H9 (cell line): Measurements from ENCODE around the gene MEFV. TPM values are rescaled to one million over a fixed set of nuclear protein-coding genes. Genes with fewer than 3 reads are reported as not detected.

Source experiments
- DNase-seq: peaks from one replicate; pipeline ENCODE4 v3.0.0-alpha.2; 2017
- H2AFZ ChIP-seq: one replicate; pipeline ENCODE4 v1.6.1; 2013; ENCODE audit warnings: mild to moderate bottlenecking, low read length, control low read depth, moderate library complexity
- H2AK5ac ChIP-seq: 2 replicates; pipeline ENCODE4 v1.6.1; 2013; ENCODE audit warnings: low read length, control low read depth, mixed read lengths; ENCODE audit not compliant: insufficient read length
- H2BK120ac ChIP-seq: one replicate; pipeline ENCODE4 v1.6.1; 2013; ENCODE audit warnings: low read depth, mild to moderate bottlenecking, low read length, control low read depth, inconsistent platforms; ENCODE audit not compliant: poor library complexity, severe bottlenecking
- H2BK12ac ChIP-seq: 2 replicates; pipeline ENCODE4 v1.6.1; 2013; ENCODE audit warnings: low read length, control low read depth, mixed read lengths, low read depth; ENCODE audit not compliant: insufficient read length
- H2BK15ac ChIP-seq: 2 replicates; pipeline ENCODE4 v1.6.1; 2013; ENCODE audit warnings: low read depth, low read length, control low read depth
- H2BK20ac ChIP-seq: one replicate; pipeline ENCODE4 v1.6.1; 2013; ENCODE audit warnings: low read depth, mild to moderate bottlenecking, low read length, control low read depth, inconsistent platforms; ENCODE audit not compliant: poor library complexity, severe bottlenecking
- H2BK5ac ChIP-seq: 2 replicates; pipeline ENCODE4 v1.6.1; 2013; ENCODE audit warnings: low read length, control low read depth, mixed read lengths; ENCODE audit not compliant: insufficient read length
- H3K14ac ChIP-seq: 2 replicates; pipeline ENCODE4 v1.6.1; 2013; ENCODE audit warnings: low read length, control low read depth; ENCODE audit not compliant: insufficient read depth
- H3K18ac ChIP-seq: 2 replicates; pipeline ENCODE4 v1.6.1; 2013; ENCODE audit warnings: low read depth, mild to moderate bottlenecking, mixed read lengths, low read length, control low read depth; ENCODE audit not compliant: insufficient read length
- H3K23ac ChIP-seq: 2 replicates; pipeline ENCODE4 v1.6.1; 2013; ENCODE audit warnings: low read length, control low read depth, mixed read lengths, low read depth; ENCODE audit not compliant: insufficient read length
- H3K23me2 ChIP-seq: 2 replicates; pipeline ENCODE4 v1.6.1; 2013; ENCODE audit warnings: low read depth, mild to moderate bottlenecking, mixed read lengths, low read length, control low read depth; ENCODE audit not compliant: insufficient read length, poor library complexity, severe bottlenecking
- H3K27ac ChIP-seq: 2 replicates; pipeline ENCODE4 v1.5.1; 2013; ENCODE audit warnings: low read length, control low read depth, mixed read lengths, low read depth; ENCODE audit not compliant: insufficient read length
- H3K27me3 ChIP-seq: 2 replicates; pipeline ENCODE4 v1.6.1; 2013; ENCODE audit warnings: low read length, control low read depth, inconsistent platforms; ENCODE audit not compliant: insufficient read depth
- H3K4ac ChIP-seq: 2 replicates; pipeline ENCODE4 v1.6.1; 2013; ENCODE audit warnings: low read depth, mild to moderate bottlenecking, control low read depth, inconsistent platforms, low read length, moderate library complexity
- H3K4me1 ChIP-seq: 2 replicates; pipeline ENCODE4 v1.6.1; 2013; ENCODE audit warnings: low read length, control low read depth, inconsistent platforms; ENCODE audit not compliant: insufficient read depth
- H3K4me2 ChIP-seq: 2 replicates; pipeline ENCODE4 v1.6.1; 2013; ENCODE audit warnings: low read length, control low read depth, mixed read lengths; ENCODE audit not compliant: insufficient read length, insufficient read depth
- H3K56ac ChIP-seq: 2 replicates; pipeline ENCODE4 v1.6.1; 2013; ENCODE audit warnings: low read depth, mild to moderate bottlenecking, mixed read lengths, low read length, control low read depth; ENCODE audit not compliant: insufficient read length
- H3K79me1 ChIP-seq: 2 replicates; pipeline ENCODE4 v1.6.1; 2013; ENCODE audit warnings: low read depth, mild to moderate bottlenecking, moderate library complexity, low read length, control low read depth, inconsistent platforms; ENCODE audit not compliant: insufficient read depth, poor library complexity, severe bottlenecking
- H3K79me2 ChIP-seq: 2 replicates; pipeline ENCODE4 v1.6.1; 2013; ENCODE audit warnings: low read length, control low read depth, inconsistent platforms; ENCODE audit not compliant: insufficient read depth
- H3K9ac ChIP-seq: 2 replicates; pipeline ENCODE4 v1.6.1; 2013; ENCODE audit warnings: low read length, control low read depth, mixed read lengths; ENCODE audit not compliant: insufficient read length; ENCODE audit errors: extremely low read depth
- H3K9me3 ChIP-seq: one replicate; pipeline ENCODE4 v1.6.1; 2013; ENCODE audit warnings: low read depth, low read length, inconsistent platforms; ENCODE audit not compliant: control insufficient read depth
- H3T11ph ChIP-seq: one replicate; pipeline ENCODE4 v1.6.1; 2013; ENCODE audit warnings: mild to moderate bottlenecking, low read length, control low read depth, inconsistent platforms
- H4K20me1 ChIP-seq: one replicate; pipeline ENCODE4 v1.6.1; 2013; ENCODE audit not compliant: control insufficient read depth, insufficient read length, insufficient read depth
- H4K5ac ChIP-seq: 2 replicates; pipeline ENCODE4 v1.6.1; 2013; ENCODE audit warnings: low read depth, mild to moderate bottlenecking, mixed read lengths, low read length, control low read depth; ENCODE audit not compliant: insufficient read length
- H4K8ac ChIP-seq: replicated peaks from 2 replicates; pipeline ENCODE4 v1.6.1; 2013; ENCODE audit warnings: low read length, control low read depth, mixed read lengths, low read depth; ENCODE audit not compliant: insufficient read length
- H4K91ac ChIP-seq: 2 replicates; pipeline ENCODE4 v1.6.1; 2013; ENCODE audit warnings: low read depth, mild to moderate bottlenecking, moderate library complexity, mixed read lengths, low read length, control low read depth; ENCODE audit not compliant: insufficient read length
- H3K27ac Mint-ChIP-seq, 3 experiments: 2 replicates in 2 of 3; 3 replicates in 1 of 3; pipeline ENCODE4 v1.8.0; 2020 to 2021; ENCODE audit warnings: mixed read lengths in 3 of 3, mild to moderate bottlenecking in 1 of 3, moderate library complexity in 1 of 3
- H3K27me3 Mint-ChIP-seq: 2 replicates; pipeline ENCODE4 v1.8.0; 2021; ENCODE audit warnings: low read depth, mild to moderate bottlenecking, moderate library complexity, mixed read lengths
- H3K36me3 Mint-ChIP-seq, 3 experiments: 2 replicates in 2 of 3; 3 replicates in 1 of 3; pipeline ENCODE4 v1.8.0; 2020 to 2021; ENCODE audit warnings: low read depth in 3 of 3, mixed read lengths in 3 of 3; ENCODE audit not compliant: insufficient read depth in 1 of 3
- H3K4me1 Mint-ChIP-seq, 2 experiments: 2 replicates each; pipeline ENCODE4 v1.8.0; 2020; ENCODE audit warnings: mixed read lengths in 2 of 2
- H3K4me3 Mint-ChIP-seq, 2 experiments: 2 replicates in 1 of 2; 3 replicates in 1 of 2; pipeline ENCODE4 v1.8.0; 2020 to 2021; ENCODE audit warnings: mild to moderate bottlenecking in 2 of 2, mixed read lengths in 2 of 2, moderate library complexity in 1 of 2
- H3K9me3 Mint-ChIP-seq, 2 experiments: 2 replicates in 1 of 2; 3 replicates in 1 of 2; pipeline ENCODE4 v1.8.0; 2020; ENCODE audit warnings: mild to moderate bottlenecking in 2 of 2, mixed read lengths in 2 of 2, moderate library complexity in 1 of 2
- WGBS: extraction: QIAGEN DNeasy Blood & Tissue Kit; methylation state at CpG from one replicate; pipeline ENCODE4 v1.1.7; 2013; ENCODE audit warnings: missing lambda C conversion rate, low lambda C conversion rate, mixed read lengths; ENCODE audit not compliant: insufficient read length; ENCODE audit errors: extremely low coverage; 5-methylcytosine and 5-hydroxymethylcytosine counted together
- total RNA-seq: library from RNA; stranded (reverse); gene quantifications from 2 replicates; pipeline ENCODE4 v1.2.1, GENCODE V29; 2021
- TF ChIP-seq, protein P1 (sequence below): fragments of 200-600 bp; sonication (generic); conservative IDR thresholded peaks from 3 replicates; pipeline ENCODE4 v1.8.0; 2021; ENCODE audit warnings: antibody characterized with exemption, mild to moderate bottlenecking

Gene MEFV
- total RNA-seq, 1 experiment from 2014 or later, result not detected

- peaks cover 12% of the 10 kb centered on the region for H3K79me1 ChIP-seq
- peaks cover 38 to 42% (median 41%) of the 10 kb centered on the region in 3 experiments for H3K36me3 Mint-ChIP-seq
- WGBS, result no CpG with 5 or more reads among the region's 72 CpGs
- no peaks in the 10 kb centered on the region for H3K4me1 ChIP-seq
- H3K27me3 ChIP-seq, result no peaks in the 10 kb centered on the region
- peak within 1 kb of the TSS; percentile 82 for H3K9ac ChIP-seq
- H3K4me1 Mint-ChIP-seq, result peaks cover 18 to 24% of the 10 kb centered on the region in 2 experiments
- peaks cover 14% of the 10 kb centered on the region for H3K9me3 ChIP-seq
- H2BK5ac ChIP-seq, result peak within 1 kb of the TSS; percentile 33
- H3K27ac Mint-ChIP-seq, result peak within 1 kb of the TSS; percentile 99
- H3K27me3 Mint-ChIP-seq, result peaks cover 5% of the 10 kb centered on the region
- H2BK20ac ChIP-seq, result no peak within 1 kb of the TSS
- no peak within 1 kb of the TSS for H3K23ac ChIP-seq
- peak within 1 kb of the TSS; percentile 96 for H3K18ac ChIP-seq
- no peak within 1 kb of the TSS for H4K5ac ChIP-seq
- H3K4me2 ChIP-seq, result peak within 1 kb of the TSS; percentile 85
- no peak within 1 kb of the TSS for H4K91ac ChIP-seq
- peaks cover 29% of the 10 kb centered on the region for H3K79me2 ChIP-seq
- no peak within 1 kb of the TSS for H3K56ac ChIP-seq
- peak within 1 kb of the TSS; percentile 4 for H3T11ph ChIP-seq
- H3K4ac ChIP-seq, result peak within 1 kb of the TSS; percentile 26; the same call in 1 of the 2 replicates
- H3K9me3 Mint-ChIP-seq, result peaks cover 24 to 35% of the 10 kb centered on the region in 2 experiments
- peak; percentile 96 for DNase-seq
- H3K4me3 Mint-ChIP-seq, result peak within 1 kb of the TSS; percentile 96 to 98
- H3K14ac ChIP-seq, result peak within 1 kb of the TSS; percentile 93
- H2BK12ac ChIP-seq, result no peak within 1 kb of the TSS
- no peak within 1 kb of the TSS for H4K8ac ChIP-seq
- peaks cover 11% of the 10 kb centered on the region for H3K23me2 ChIP-seq
- H2BK15ac ChIP-seq, result no peak within 1 kb of the TSS
- peak within 1 kb of the TSS; percentile 62 for H2BK120ac ChIP-seq
- H2AK5ac ChIP-seq, result no peak within 1 kb of the TSS
- peak within 1 kb of the TSS; percentile 69 for H3K27ac ChIP-seq
- TF ChIP-seq, protein P1, sequence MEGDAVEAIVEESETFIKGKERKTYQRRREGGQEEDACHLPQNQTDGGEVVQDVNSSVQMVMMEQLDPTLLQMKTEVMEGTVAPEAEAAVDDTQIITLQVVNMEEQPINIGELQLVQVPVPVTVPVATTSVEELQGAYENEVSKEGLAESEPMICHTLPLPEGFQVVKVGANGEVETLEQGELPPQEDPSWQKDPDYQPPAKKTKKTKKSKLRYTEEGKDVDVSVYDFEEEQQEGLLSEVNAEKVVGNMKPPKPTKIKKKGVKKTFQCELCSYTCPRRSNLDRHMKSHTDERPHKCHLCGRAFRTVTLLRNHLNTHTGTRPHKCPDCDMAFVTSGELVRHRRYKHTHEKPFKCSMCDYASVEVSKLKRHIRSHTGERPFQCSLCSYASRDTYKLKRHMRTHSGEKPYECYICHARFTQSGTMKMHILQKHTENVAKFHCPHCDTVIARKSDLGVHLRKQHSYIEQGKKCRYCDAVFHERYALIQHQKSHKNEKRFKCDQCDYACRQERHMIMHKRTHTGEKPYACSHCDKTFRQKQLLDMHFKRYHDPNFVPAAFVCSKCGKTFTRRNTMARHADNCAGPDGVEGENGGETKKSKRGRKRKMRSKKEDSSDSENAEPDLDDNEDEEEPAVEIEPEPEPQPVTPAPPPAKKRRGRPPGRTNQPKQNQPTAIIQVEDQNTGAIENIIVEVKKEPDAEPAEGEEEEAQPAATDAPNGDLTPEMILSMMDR, result no peak
- no peak within 1 kb of the TSS for H2AFZ ChIP-seq
- H4K20me1 ChIP-seq, result peaks cover 5% of the 10 kb centered on the region
Measured at GRCh38 chr16:3282730-3283542, 26.5 kb upstream of the MEFV start, which contains the start of gene ZNF263. TSS of gene ZNF263 (plus strand) at chr16:3283491. CDS start at chr16:3283819, 328 bp downstream.
